HepG2 (cell line): ENCODE measurements around the gene ZNF607. TPM values are rescaled to one million over a fixed set of nuclear protein-coding genes. Genes with fewer than 3 reads are reported as not detected.

Experiments
- BCL6 ChIP-seq: IDR thresholded peaks from 2 replicates; pipeline ENCODE4 v1.6.1; 2016; ENCODE audit warnings: missing genetic modification reagents, missing compliant biosample characterization
- CHCHD3 ChIP-seq: sonication (generic); formaldehyde crosslinking; IDR thresholded peaks from 2 replicates; pipeline ENCODE4 v1.8.0; 2022; ENCODE audit warnings: mild to moderate bottlenecking, missing genetic modification reagents, moderate library complexity
- ELF3 ChIP-seq: IDR thresholded peaks from 2 replicates; pipeline ENCODE4 v1.6.1; 2016; ENCODE audit warnings: missing genetic modification reagents, missing compliant biosample characterization
- GTF3A ChIP-seq: sonication (generic); formaldehyde crosslinking; conservative IDR thresholded peaks from 2 replicates; pipeline ENCODE4 v1.4.0; 2020; ENCODE audit warnings: mild to moderate bottlenecking, missing genetic modification reagents
- HIVEP1 ChIP-seq: sonication (generic); formaldehyde crosslinking; IDR thresholded peaks from 2 replicates; pipeline ENCODE4 v1.4.0; 2020; ENCODE audit warnings: mild to moderate bottlenecking, missing genetic modification reagents
- HNF4A ChIP-seq: sonication (generic); formaldehyde crosslinking; IDR thresholded peaks from 2 replicates; pipeline ENCODE4 v1.4.0; 2020; ENCODE audit warnings: missing genetic modification reagents
- HNRNPUL1 ChIP-seq: fragments of 200-400 bp; formaldehyde crosslinking; IDR thresholded peaks from 2 replicates; pipeline ENCODE4 v1.6.1; 2017; ENCODE audit warnings: low read depth, mild to moderate bottlenecking, low read length, moderate library complexity
- ISL2 ChIP-seq: sonication (generic); formaldehyde crosslinking; IDR thresholded peaks from 2 replicates; pipeline ENCODE4 v1.5.0; 2020; ENCODE audit warnings: missing genetic modification reagents
- PATZ1 ChIP-seq: sonication (generic); formaldehyde crosslinking; IDR thresholded peaks from 2 replicates; pipeline ENCODE4 v1.4.0; 2020; ENCODE audit warnings: missing genetic modification reagents
- PHF21A ChIP-seq: sonication (generic); formaldehyde crosslinking; IDR thresholded peaks from 2 replicates; pipeline ENCODE4 v1.5.0; 2020; ENCODE audit warnings: mild to moderate bottlenecking, missing genetic modification reagents
- PITX1 ChIP-seq: sonication (generic); formaldehyde crosslinking; IDR thresholded peaks from 2 replicates; pipeline ENCODE4 v1.5.1; 2020; ENCODE audit warnings: mild to moderate bottlenecking, missing genetic modification reagents
- SAFB2 ChIP-seq: sonication (generic); formaldehyde crosslinking; IDR thresholded peaks from 2 replicates; pipeline ENCODE4 v1.5.1; 2020; ENCODE audit warnings: missing genetic modification reagents, low read depth, mild to moderate bottlenecking, borderline replicate concordance
- ZBTB33 ChIP-seq: sonication (generic); formaldehyde crosslinking; IDR thresholded peaks from 2 replicates; pipeline ENCODE4 v1.4.0; 2020; ENCODE audit warnings: missing genetic modification reagents
- ZFP41 ChIP-seq: sonication (generic); formaldehyde crosslinking; IDR thresholded peaks from 2 replicates; pipeline ENCODE4 v1.4.0; 2020; ENCODE audit warnings: mild to moderate bottlenecking, missing genetic modification reagents, borderline replicate concordance
- ZFP82 ChIP-seq: sonication (generic); formaldehyde crosslinking; IDR thresholded peaks from 2 replicates; pipeline ENCODE4 v1.5.1; 2020; ENCODE audit warnings: mild to moderate bottlenecking, missing genetic modification reagents, borderline replicate concordance
- ZNF414 ChIP-seq: sonication (generic); formaldehyde crosslinking; IDR thresholded peaks from 2 replicates; pipeline ENCODE4 v1.5.0; 2020; ENCODE audit warnings: missing genetic modification reagents
- ZNF605 ChIP-seq: sonication (generic); formaldehyde crosslinking; IDR thresholded peaks from 2 replicates; pipeline ENCODE4 v1.8.0; 2022; ENCODE audit warnings: mild to moderate bottlenecking, missing genetic modification reagents
- ZNF614 ChIP-seq: IDR thresholded peaks from 2 replicates; pipeline ENCODE4 v1.6.1; 2018; ENCODE audit warnings: missing biosample characterization, missing genetic modification reagents, inconsistent platforms, borderline replicate concordance
- ZNF678 ChIP-seq: sonication (generic); formaldehyde crosslinking; IDR thresholded peaks from 2 replicates; pipeline ENCODE4 v1.4.0; 2020; ENCODE audit warnings: mild to moderate bottlenecking, missing genetic modification reagents
- ZNF777 ChIP-seq: sonication (generic); formaldehyde crosslinking; IDR thresholded peaks from 2 replicates; pipeline ENCODE4 v1.4.0; 2020; ENCODE audit warnings: missing genetic modification reagents
- polyA plus RNA-seq, 8 experiments: library from polyadenylated mRNA; depleted of rRNA in 3 of 8; stranded (reverse) in 7 of 8; unstranded in 1 of 8; fragments of >200 nt; fragmentation: Illumina TruSeq in 4 of 8; extraction: Trizol in 4 of 8; gene quantifications; 2 replicates each; pipeline versions ENCODE4 v1.2.1 to v1.2.3, GENCODE V29; 2011 to 2016; ENCODE audit warnings: low read depth in 4 of 8, missing spikeins in 1 of 8, mixed read lengths in 1 of 8; ENCODE audit not compliant: insufficient read depth in 1 of 8
- total RNA-seq, 5 experiments: library from RNA; depleted of rRNA; stranded (reverse); fragments of >200 nt; fragmentation: Illumina TruSeq; extraction: Trizol; gene quantifications; 2 replicates each; pipeline ENCODE4 v1.2.3, GENCODE V29; 2016; ENCODE audit warnings: low read depth in 1 of 5

The ZNF607 gene
- total and polyA plus RNA-seq, 2 of the 13 experiments (the other 11 are each of a cell fraction or from before 2014, with no cell fraction given) = 3.8 to 8.3 TPM

DNA sequence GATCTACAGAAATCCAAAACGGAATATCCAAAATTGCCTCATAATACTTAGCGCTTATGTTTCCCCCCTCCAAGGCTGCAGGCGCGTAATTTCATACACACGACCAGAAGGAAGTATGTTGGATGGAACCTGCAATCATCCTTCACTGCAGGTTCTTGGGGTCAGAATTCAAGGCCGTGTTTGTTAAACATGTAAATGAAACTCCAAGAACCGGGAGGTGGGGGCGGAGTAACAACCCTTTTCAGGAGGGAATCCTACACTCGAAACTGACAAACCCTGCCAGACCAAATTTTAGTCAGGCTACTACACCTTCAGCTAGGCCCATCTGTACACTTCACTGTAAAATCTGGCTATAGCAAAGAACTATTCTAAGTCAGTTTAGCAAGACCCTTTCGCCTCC lies 1.3 kb downstream of the ZNF607 start (continued):
- TF ChIP-seq CHCHD3 (no peak), PATZ1 (CRISPR knock-in tag) (peak; percentile 32; the same call in 1 of the 2 replicates), ZFP82 (CRISPR knock-in tag) (no peak), SAFB2 (CRISPR knock-in tag) (no peak), BCL6 (CRISPR knock-in tag) (peak; percentile 17; the same call in 1 of the 2 replicates), HNRNPUL1 (no peak), ELF3 (0 out of 2 replicates have a peak, but pooled peaks have one; percentile 11), ISL2 (CRISPR knock-in tag) (no peak), ZNF605 (no peak), ZNF414 (CRISPR knock-in tag) (0 out of 2 replicates have a peak, but pooled peaks have one; percentile 12), HNF4A (CRISPR knock-in tag) (0 out of 2 replicates have a peak, but pooled peaks have one; percentile 39), ZBTB33 (peak; percentile 78), PITX1 (CRISPR knock-in tag) (no peak), ZNF777 (CRISPR knock-in tag) (no peak), PHF21A (CRISPR knock-in tag) (no peak), ZNF678 (CRISPR knock-in tag) (no peak), ZFP41 (CRISPR knock-in tag) (no peak), HIVEP1 (no peak), GTF3A (CRISPR knock-in tag) (no peak), ZNF614 (CRISPR knock-in tag) (no peak)
